ENCODE data around the gene PSMG3. TPM values are rescaled to one million over a fixed set of nuclear protein-coding genes. Genes with fewer than 3 reads are reported as not detected.

The PSMG3 gene
- total RNA-seq, 3 donors from 2014 or later (not counting 1 experiment from before 2014, with no cell fraction given) = 19.0 to 21.4 (median 20.5) TPM

- Mint-ChIP-seq H3K36me3 (no peaks in the 10 kb centered on the region), H3K27ac (no peak overlapping the region), H3K9me3 (no peaks in the 10 kb centered on the region), H3K4me3 (no peak overlapping the region), H3K4me1 (no peaks in the 10 kb centered on the region), H3K27me3 (ENCODE audit: low read depth in 2 of 2) (peaks cover 0 to 8% of the 10 kb centered on the region in 2 donors)
- WGBS (ENCODE audit: insufficient coverage) = 74% methylated on average over 7 of the region's 7 CpGs
- no peak overlapping the region for H3K4me3 ChIP-seq (ENCODE audit: low read length)
- no peaks in the 10 kb centered on the region for H3K36me3 ChIP-seq (ENCODE audit: control insufficient read depth, insufficient read depth, low read length)
- H3K27ac ChIP-seq (ENCODE audit: low read length) = no peak overlapping the region
- no peak for TF ChIP-seq CTCF (IDR thresholded peaks at IDR 0.05)
- H3K4me1 ChIP-seq (ENCODE audit: control insufficient read depth, insufficient read depth, low read length) = no peaks in the 10 kb centered on the region
- no peaks in the 10 kb centered on the region for H3K9me3 ChIP-seq (ENCODE audit: control insufficient read depth, insufficient read depth, low read length)
- H3K27me3 ChIP-seq (ENCODE audit: control insufficient read depth, insufficient read depth, low read length) = no peaks in the 10 kb centered on the region
- intact Hi-C loops (cut with micrococcal nuclease) = no loop called here
- no peak for DNase-seq
- ATAC-seq = no peak
Observed at GRCh38 chr7:1607001-1607400, 37.2 kb upstream of the PSMG3 start.

- Histone ChIP-seq H3K27me3 (ENCODE audit: control insufficient read depth, insufficient read depth, low read length) (no peaks in the 10 kb centered on the region), H3K36me3 (ENCODE audit: control insufficient read depth, insufficient read depth, low read length) (no peaks in the 10 kb centered on the region), H3K27ac (ENCODE audit: low read length) (no peak overlapping the region), H3K4me3 (ENCODE audit: low read length) (no peak overlapping the region), H3K4me1 (ENCODE audit: control insufficient read depth, insufficient read depth, low read length) (no peaks in the 10 kb centered on the region), H3K9me3 (ENCODE audit: control insufficient read depth, insufficient read depth, low read length) (no peaks in the 10 kb centered on the region)
- no peak overlapping the region for H3K27ac Mint-ChIP-seq
- DNase-seq (no peak), ATAC-seq (no peak)
- H3K9me3 Mint-ChIP-seq = no peaks in the 10 kb centered on the region
- WGBS (ENCODE audit: insufficient coverage) = 88% methylated on average over 2 of the region's 2 CpGs
- no peak overlapping the region for H3K4me3 Mint-ChIP-seq
- H3K27me3 Mint-ChIP-seq (ENCODE audit: low read depth in 2 of 2) = peaks cover 0 to 4% of the 10 kb centered on the region in 2 donors
- intact Hi-C loops (cut with micrococcal nuclease) = no loop called here
- no peaks in the 10 kb centered on the region for H3K36me3 Mint-ChIP-seq
- TF ChIP-seq CTCF (IDR thresholded peaks at IDR 0.05) = no peak
- no peaks in the 10 kb centered on the region for H3K4me1 Mint-ChIP-seq
Observed at GRCh38 chr7:1604383-1604782, 34.6 kb upstream of the PSMG3 start.

GRCh38 chr7:1603346-1604225 is 33.8 kb upstream of the PSMG3 start:
- no peak overlapping the region for H3K4me3 ChIP-seq (ENCODE audit: low read length)
- no peaks in the 10 kb centered on the region for H3K4me1 Mint-ChIP-seq
- no peaks in the 10 kb centered on the region for H3K9me3 ChIP-seq (ENCODE audit: control insufficient read depth, insufficient read depth, low read length)
- no peaks in the 10 kb centered on the region for H3K27me3 ChIP-seq (ENCODE audit: control insufficient read depth, insufficient read depth, low read length)
- H3K36me3 ChIP-seq (ENCODE audit: control insufficient read depth, insufficient read depth, low read length) = no peaks in the 10 kb centered on the region
- H3K4me1 ChIP-seq (ENCODE audit: control insufficient read depth, insufficient read depth, low read length) = no peaks in the 10 kb centered on the region
- no peak overlapping the region for H3K27ac ChIP-seq (ENCODE audit: low read length)
- peaks cover 0 to 3% of the 10 kb centered on the region in 2 donors for H3K27me3 Mint-ChIP-seq (ENCODE audit: low read depth in 2 of 2)
- intact Hi-C loops (cut with micrococcal nuclease) = no loop called here
- ATAC-seq (no peak), DNase-seq (no peak)
- WGBS (ENCODE audit: insufficient coverage) = 90% methylated on average over 41 of the region's 41 CpGs
- H3K36me3 Mint-ChIP-seq = no peaks in the 10 kb centered on the region
- no peaks in the 10 kb centered on the region for H3K9me3 Mint-ChIP-seq
- no peak overlapping the region for H3K27ac Mint-ChIP-seq
- TF ChIP-seq CTCF (IDR thresholded peaks at IDR 0.05) = no peak
- no peak overlapping the region for H3K4me3 Mint-ChIP-seq
